Transverse colon (tissue), 3 donors: ENCODE data around the gene DMBT1.

Experiments used
- CTCF ChIP-seq, 5 experiments: fragments of 200-600 bp in 3 of 5; fragments of 450-650 bp in 2 of 5; sonication (generic) in 3 of 5; IDR thresholded peaks; 1 replicate in 2 of 5; 2 replicates in 3 of 5; pipeline ENCODE4 v1.5.1; 2016 to 2017; ENCODE audit warnings: antibody characterized with exemption in 5 of 5, inconsistent platforms in 3 of 5, mild to moderate bottlenecking in 2 of 5, moderate library complexity in 1 of 5
- EP300 ChIP-seq: sonication (generic); formaldehyde crosslinking; IDR thresholded peaks from one replicate; pipeline ENCODE4 v1.6.1; 2017; ENCODE audit warnings: antibody characterized with exemption, low read depth

GRCh38 chr10:122565766-122566206, 5.2 kb downstream of the DMBT1 start:
- TF ChIP-seq CTCF (IDR thresholded peaks at IDR 0.05): peak; percentile 78 to 87 (median 81)
- no peak for TF ChIP-seq EP300
